HG03457 (cell line): ENCODE results near the gene MAST4.

Experiments
- ATAC-seq: cut with Tn5 transposase; IDR thresholded peaks from one replicate; pipeline ENCODE4 v1.9.1; 2021; ENCODE audit warnings: moderate number of reproducible peaks; ENCODE audit not compliant: unreplicated experiment

The MAST4 gene

DNA sequence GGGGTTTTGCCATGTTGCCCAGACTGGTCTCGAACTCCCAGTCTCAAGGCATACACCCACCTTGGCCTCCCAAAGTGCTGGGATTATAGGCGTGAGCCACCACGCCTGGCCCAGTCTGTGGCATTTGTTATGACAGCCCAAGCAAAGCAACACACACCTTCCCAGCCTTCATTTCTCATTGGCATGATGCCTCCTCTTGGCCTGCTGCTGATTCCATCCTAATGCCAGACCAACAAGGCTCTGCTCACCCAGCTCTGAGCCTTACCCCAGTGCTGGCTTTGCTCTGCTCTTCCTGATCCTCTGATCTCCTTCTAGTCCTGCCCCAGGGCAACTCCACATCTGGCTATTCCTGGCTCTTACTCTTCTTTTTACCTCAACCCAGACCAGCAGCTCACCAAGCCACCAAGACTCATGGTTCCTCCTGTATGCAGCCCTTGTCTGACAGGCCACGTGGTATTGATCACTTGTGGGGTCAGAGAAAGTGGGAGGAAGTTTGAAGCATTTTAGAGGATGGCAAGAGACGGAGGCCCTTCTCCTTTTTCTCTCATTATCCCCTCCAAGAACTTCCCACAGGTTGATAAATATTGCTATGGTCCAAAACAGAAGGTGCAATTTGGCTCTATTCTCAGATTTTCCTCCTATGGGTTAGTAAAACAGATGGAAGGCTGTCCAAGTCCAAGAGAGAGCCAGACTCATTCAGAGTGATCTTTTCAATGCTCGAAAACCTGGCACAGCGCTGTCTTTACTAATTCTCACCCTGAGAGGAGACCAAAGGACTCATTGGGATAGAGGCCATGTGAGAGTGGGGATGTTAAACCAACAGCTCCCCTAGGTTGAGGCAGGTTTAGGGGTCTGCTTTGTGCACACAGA, 599.4 kb downstream of the MAST4 start:
- no peak for ATAC-seq

DNA sequence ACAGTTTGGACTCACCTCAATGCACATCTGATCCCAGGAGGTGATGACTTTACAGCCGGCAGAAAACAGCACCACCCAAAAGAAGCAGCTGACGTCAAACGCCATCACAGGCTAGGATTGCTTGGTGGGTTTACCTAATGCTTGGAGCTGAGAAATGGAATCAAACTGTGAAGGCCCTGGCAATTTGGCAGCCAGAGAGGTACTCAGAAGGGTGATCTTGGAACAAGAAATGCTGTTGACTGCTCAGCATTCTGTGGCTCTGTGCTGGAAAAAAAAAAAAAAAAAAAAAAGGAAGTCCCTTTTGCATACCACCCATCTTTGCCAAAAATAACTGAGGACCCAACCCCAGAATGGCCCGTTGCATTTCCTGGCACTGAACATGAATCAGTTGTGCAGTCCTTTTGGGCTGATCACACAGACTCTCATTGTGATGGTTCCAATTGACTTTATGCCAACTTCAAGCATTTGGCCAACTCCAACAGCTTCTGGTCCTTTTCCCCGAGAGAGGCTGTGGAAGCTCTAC, 600.4 kb downstream of the MAST4 start, which contains the start of gene CD180:
CD180 (minus strand) TSS at position 263 of the 523 bp plus-strand sequence; CDS start at position 105, 158 bp downstream.
- ATAC-seq: no peak

DNA sequence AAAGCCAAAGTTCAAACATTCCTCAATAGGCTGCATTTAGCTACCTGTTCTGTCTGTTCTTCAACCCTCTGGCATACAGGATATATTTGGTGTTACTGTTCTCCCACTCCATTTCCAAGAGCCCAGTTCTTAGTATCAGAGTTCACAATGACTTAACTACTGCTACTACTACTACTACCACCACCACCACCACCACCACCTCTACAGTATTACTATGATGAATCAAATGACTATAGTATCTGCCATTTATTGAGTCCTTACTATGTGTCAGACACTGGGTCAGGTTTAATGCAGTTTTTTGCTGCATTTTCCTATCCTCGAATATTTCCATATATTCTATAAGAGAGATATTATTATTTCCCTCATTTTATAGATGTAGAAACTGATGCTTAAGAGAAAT, 601.3 kb downstream of the MAST4 start:
- no peak for ATAC-seq

DNA sequence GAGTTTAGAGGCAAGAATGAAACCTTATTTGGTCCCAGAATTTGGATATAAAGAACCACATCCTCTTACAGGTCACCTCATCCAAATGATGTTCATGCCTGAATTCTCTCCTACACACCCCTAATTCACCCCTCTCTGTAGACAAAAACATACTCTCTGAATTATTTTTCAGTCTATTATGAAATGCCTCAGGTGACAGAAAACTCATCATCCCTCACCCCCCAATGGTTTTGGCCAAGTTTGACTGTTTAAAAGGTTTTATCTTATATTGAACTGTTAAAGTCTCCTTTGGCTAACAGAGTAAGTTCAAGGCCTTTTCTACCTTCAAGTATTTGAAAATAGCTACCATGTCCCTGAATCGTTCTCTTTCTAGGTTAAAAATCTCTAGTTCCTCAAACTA, 602.7 kb downstream of the MAST4 start:
- no peak for ATAC-seq

DNA sequence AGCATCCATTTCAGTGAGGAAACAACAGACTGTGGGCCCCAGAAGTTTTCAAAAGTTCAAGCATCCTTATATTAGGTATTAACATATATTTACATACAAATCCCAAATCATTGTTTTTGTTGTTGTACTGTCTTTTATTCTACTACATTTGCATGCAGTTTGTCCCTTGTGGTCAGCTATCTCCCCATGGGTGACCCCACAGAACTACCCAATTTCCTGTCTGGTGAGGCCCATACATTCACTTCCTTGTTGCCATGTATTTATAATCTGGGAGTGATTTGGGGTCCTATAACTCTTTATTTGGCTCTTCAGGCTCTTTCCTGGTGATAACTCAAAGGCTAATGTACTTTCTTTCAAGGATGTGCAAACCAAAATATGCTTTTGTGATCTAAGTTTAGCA, 603.7 kb downstream of the MAST4 start:
- ATAC-seq: no peak

DNA sequence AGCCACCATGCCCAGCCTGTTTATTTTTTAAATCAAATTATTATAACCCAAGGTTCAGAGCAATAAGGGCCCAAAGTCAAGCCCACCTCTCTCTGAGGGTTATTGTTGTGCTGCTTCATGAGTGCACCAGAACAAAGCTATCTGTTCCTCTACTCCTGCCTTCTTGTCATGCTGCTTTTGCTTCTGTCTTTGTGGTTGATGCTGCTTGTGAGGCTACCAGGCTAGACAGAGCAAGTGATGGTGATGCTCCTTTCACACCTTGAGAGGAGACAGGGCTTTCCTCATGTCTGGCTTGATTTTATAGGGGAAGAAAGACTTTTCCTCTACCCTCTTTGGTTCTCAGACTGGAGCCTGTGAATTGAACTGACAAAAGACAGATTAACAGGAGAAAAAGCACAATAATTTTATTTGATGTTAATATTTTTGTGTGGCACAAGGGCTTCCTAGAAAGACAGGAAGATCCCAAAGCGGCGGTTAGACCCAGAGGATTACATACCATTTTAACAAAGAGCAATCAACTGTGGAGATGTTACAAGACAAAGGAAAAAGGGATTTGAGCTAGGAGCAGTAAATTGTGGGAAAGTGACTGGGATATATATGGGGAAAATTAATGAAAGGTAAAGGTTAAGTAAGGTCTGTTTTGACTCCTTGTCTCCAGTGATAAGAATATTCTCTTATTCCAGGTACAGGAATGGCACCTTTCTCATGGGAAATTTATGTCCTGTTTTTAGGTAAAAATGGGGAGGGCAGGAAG, 604.8 kb downstream of the MAST4 start:
- ATAC-seq: no peak

DNA sequence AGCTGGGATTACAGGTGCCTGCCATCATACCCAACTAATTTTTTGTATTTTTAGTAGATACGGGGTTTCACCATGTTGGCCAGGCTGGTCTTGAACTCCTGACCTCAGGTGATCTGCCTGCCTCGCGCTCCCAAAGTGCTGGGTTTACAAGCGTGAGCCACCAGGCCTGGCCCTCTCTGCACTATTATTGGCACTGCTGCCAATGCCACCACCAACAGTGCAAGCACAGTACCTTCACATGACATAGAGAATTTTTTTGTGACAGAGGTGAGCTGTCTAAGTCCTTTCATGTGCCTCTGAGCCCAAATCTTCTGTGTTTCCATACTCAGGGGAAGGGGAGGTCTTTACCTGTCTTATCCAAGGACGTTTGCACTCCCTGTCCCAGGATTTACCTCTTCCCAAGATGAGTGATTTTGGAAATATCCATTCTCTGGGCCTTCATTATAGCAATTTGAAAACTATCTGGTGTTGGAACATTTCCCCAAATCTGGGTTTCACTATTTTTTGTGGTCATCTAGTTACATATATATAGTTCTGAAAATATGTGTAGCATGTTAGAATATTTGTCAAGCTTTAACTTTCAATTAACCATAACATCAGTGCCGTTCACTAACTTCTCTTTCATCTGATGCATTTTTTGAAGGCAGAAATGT, 605.8 kb downstream of the MAST4 start:
- ATAC-seq: no peak

DNA sequence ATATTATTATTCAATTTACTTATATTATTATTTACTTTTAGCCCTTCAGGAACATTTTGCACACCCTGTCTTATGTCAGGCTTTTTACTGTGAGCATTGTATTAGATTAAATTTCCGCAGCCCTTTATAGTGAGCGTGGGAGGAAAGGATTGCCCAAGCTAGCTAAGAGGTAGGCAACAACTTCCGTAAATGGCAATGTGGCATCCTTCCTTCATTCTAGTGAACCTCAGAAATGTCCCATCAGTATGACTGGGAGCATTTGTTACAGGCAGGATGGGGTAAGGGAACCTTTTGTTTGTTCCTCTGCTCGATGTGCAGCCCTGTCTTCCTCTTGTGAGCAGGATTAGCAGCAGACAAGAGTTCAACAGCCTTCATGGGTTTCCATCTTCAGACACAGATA, 606.6 kb downstream of the MAST4 start:
- no peak for ATAC-seq

DNA sequence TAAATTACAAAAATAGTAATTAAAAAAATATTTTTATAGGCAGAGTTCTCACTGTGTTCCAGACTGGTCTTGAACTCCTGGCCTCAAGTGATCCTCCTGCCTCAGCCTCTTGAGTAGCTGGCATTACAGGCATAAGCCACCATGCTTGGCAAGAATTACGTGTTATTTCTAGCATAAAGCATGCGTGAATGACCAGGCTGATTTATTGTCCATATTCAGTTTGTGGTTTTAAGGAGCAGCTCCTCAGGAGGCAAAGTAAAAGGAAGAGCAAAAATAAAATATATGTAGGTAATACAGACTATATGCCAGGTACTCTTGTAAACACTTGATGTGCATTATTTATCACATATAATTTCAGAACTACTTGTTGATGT, 607.5 kb downstream of the MAST4 start:
- no peak for ATAC-seq

DNA sequence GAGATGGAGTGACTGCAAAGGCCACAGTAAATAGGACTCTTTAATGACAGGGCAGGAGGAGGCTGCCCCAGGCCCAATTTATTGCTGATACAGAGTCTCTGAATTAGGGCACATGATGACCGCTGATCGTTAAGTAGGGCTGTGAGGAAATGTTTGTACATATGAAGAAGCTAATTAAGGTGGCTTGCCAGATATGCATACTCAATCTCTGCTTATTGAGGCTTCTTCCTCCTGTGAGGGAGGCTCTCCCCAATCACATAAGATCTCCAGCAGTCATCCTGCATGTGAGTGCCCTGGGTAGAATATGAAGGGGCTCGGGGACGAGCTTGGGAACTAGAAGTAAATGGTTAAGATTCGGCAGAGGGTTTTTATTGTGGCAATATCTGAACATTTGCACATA, 608.6 kb downstream of the MAST4 start:
- ATAC-seq: no peak

DNA sequence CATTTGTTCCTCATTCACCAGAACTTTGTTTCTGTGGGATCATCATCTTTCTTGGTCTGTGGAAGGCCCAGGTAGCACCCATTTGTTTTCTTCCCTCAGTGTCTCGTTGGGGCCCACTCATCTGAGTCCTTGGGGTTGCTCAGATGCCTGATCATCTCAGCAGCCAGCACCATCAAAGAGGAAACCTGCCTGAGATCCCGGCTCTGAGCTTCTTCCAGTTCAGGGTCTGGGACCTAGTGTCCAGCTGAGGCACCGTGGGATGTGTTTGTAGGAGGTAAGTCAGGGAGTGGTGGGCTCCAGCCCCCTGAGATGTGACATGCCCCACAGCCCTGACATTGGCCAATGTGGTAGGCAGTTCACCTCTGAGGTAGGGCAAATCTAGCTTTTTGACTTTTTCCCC, 609.8 kb downstream of the MAST4 start:
- no peak for ATAC-seq

DNA sequence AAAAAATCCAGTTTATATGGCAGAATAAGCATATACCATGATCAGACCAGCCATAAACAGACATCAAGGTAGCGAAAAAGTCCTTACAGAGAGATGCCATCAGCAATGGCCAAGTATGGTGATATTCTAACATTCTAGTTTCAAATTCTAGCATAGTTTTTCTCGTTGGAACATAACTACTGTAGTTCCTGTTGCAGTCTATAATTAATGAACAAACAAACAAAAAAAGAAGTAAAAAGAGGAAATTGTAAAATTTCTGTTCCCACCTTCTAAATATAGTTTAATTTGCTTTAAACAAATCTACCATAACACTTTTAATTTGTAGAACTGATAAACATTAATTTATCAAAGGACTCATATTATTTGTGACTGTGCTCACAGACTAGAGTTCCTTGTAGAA, 610.3 kb downstream of the MAST4 start:
- ATAC-seq: peak; percentile 34

DNA sequence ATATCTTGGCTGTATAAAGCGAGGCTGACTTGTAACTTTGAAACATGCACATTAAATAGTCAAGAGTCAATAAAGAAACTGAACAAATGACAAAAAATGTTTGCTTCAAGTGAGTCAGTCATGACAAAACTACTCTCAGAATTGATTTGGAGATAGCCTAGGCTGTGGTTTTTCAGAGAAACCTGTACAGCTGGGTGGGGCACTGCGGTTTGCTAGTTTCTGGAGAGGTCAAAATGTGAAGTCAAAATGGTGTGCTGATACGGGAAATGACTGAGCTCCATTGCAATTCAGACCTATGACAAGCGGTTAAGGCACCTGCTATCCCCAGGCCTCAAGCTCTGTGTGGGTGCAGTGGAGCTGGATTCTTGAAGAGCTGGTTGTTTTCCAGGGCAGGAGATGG, 610.7 kb downstream of the MAST4 start:
- peak; percentile 75 for ATAC-seq

DNA sequence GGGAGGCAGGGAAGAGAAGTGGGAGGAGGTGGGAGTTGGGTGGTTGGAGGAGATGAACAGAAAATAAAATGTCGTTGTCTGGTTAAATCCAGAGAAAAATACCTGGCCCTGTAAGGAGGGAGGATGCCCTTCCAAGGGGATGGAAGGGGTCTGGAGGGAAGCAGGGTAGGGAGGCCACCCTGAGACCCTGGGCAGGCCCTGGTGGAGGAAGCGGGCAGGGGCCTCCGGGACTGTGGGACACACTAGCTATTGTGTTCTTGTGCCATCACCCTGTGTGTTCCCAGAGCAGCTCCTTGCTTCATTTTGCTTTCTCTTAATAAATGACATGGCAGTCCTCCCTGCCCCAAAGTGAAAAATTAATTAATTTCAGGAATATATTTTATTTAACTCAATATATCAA, 612.2 kb downstream of the MAST4 start:
- ATAC-seq: no peak

DNA sequence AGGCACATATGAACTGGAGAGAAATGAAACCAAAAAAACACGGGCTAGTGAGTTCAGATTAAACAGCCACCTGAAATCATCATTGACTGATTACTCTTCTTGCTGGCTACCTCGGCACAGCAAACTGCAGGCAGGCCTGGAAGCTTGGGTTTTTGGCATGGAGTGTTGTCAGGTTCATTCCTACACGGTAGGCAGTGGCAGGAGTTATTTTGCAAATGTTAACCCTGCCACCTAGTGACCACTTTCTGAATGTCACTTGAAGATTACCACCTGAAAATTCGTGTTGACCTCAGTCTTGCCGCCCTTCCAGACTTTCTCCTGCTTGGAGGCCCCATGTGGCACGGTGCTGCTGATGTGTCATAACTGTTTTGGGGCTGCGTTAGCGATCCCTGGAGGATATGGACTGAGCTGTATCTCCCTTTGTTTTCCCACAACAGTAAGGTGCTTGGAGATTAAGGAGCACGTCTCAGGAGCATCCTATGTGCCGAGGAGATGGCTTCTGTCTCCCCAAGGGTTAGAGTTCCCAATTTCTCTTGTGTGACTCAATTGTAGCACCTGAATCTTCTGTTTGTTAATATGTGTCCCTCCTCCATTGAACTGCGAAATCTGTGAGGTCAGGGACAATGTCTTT, 613.1 kb downstream of the MAST4 start:
- ATAC-seq: no peak

DNA sequence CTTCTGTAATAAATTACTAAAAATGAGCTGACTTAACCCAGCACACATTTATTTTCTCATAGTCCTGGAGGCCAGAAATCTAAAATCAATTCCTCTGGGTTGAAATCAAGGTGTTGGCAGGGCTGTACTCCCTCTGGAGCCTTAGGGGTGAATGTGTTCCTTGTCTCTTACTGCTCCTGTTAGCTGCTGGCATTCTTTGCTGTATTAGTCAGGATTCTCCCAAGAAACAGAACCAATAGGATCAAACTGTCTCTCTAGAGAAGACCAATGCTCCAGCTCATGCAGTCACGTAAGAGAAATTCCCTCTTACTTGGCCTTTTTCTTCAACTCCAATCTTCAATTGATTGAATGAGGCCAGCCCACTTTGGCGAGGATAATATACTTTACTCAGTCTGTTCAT, 615.7 kb downstream of the MAST4 start:
- no peak for ATAC-seq

DNA sequence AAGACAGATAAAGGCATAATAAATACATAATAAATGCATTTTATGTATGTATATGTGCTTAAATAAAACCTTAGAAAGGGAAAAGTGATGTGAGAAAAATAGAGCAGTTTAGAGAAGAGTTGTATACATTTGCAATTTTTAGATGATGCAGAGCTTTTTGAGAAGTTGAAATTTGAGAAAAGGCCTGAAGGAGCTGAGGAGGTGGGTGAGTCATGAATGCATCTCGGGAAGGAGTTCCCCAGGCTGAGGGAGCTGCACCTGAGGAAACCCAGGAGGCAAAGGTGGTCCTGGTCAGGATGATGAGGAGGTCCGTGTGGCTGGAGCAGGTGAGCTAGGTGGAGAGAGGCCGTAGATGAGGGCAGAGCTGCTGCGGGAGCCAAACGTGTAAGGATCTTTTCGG, 617.8 kb downstream of the MAST4 start:
- no peak for ATAC-seq

DNA sequence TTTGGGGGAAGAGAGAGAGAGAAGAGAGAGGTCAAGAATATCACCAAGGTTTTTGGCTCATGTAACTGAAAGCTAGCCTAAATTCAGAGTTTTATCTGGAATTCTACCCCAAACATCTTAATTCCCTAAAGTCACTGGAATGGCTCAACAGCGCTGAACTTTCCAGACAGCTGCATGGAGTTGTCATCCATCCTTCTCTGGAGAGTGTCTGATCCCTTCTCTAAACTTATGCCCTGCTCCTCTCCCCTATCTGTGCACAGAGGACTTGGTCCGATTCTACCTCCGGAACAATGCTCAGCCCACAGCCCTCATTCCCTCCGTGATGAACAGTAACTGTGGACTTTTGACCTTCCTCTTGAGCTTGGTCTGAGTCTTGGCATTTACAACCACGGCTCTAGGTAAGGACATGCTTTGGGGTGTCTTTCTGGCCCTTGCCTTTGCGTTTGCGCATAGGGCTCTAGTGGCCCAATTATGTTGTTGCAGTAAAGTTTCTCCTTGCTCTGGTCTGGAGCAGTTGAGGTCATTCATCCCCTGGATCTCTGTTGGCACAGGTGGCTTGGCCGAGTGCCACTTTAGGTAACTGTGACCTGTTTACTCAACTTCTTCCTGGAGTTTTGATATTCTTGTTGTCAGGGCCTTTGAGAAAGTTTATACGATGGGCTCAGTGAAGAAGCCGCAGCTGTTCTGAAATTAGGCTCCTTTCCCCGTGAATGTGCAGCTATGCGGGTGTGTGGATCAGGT, 618.7 kb downstream of the MAST4 start:
- no peak for ATAC-seq

DNA sequence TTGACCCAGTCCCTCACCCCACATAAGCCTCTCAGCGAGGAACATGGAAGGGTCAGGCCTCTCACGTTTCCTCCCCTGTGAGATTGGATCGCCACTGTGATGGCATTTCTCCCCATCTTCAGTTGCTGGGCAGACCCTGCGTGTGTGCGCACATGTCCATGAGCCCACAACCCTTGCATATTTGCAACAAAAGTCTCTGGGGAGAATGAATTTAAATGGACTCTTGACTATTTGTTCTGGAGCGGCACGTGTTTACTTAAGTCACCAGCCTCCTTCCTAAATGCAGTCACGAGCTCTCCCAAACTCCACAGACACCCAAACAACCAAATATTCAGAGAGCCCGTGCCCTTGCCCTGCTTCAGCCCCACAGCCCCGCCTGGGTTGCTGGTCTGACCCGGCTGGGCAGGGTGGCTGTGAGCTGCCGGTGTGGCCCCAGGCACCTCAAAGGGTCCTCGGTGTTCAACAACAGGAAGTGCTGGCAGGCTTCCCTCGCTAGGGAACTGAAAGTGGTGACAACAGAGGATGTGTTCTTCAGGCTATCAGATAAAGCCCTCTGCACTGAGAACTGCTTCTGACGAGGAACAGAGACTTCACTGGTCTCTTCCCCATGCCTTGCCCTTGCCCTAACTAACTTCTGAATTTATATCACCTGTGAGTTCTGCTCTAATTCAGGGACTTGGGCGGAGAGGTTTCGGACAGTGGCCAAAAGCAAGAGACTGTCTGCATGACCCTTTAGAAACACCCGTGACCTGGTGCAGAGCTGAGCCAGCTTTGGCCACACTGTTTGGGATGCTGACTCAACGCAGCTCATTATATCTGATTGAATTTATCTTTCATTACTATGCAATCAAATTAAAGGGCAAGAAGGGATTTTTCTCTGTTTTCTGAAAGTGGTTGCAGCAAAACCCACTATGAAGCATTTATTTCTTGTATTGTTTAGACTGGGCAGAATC, 619.6 kb downstream of the MAST4 start:
- ATAC-seq: peak; percentile 98
